Measurements from ENCODE around the gene AGTPBP1.

AGTPBP1 gene

DNA sequence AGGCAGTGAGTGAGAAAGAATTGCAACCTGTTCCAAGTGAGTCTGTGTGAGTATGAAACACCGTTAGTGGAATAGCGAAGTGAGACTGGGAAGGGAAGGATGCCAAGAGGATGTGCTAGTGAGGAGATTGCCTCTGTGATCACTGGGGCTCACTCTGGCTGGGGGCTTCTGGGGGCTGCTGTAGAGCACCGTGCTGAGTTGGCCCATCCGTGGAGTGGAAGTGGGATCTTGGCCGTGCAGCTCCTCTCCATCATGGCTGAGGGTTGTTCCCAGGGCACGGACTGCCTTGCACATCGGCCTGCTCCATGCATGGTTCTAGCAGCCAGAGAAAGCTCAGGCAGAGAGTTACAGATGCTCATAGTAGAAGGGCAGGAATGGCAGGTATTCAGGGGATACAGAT, 236.1 kb downstream of the AGTPBP1 start:
- CTCF ChIA-PET, result no interaction called here
- TF ChIP-seq, protein P1, sequence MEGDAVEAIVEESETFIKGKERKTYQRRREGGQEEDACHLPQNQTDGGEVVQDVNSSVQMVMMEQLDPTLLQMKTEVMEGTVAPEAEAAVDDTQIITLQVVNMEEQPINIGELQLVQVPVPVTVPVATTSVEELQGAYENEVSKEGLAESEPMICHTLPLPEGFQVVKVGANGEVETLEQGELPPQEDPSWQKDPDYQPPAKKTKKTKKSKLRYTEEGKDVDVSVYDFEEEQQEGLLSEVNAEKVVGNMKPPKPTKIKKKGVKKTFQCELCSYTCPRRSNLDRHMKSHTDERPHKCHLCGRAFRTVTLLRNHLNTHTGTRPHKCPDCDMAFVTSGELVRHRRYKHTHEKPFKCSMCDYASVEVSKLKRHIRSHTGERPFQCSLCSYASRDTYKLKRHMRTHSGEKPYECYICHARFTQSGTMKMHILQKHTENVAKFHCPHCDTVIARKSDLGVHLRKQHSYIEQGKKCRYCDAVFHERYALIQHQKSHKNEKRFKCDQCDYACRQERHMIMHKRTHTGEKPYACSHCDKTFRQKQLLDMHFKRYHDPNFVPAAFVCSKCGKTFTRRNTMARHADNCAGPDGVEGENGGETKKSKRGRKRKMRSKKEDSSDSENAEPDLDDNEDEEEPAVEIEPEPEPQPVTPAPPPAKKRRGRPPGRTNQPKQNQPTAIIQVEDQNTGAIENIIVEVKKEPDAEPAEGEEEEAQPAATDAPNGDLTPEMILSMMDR (IDR thresholded peaks at IDR 0.05; ENCODE audit: control extremely low read depth, extremely low read depth, low read depth, missing control alignments), result no peak
- POLR2A ChIA-PET, result no interaction called here
- DNase-seq (ENCODE audit: extremely low spot score), result no peak

DNA sequence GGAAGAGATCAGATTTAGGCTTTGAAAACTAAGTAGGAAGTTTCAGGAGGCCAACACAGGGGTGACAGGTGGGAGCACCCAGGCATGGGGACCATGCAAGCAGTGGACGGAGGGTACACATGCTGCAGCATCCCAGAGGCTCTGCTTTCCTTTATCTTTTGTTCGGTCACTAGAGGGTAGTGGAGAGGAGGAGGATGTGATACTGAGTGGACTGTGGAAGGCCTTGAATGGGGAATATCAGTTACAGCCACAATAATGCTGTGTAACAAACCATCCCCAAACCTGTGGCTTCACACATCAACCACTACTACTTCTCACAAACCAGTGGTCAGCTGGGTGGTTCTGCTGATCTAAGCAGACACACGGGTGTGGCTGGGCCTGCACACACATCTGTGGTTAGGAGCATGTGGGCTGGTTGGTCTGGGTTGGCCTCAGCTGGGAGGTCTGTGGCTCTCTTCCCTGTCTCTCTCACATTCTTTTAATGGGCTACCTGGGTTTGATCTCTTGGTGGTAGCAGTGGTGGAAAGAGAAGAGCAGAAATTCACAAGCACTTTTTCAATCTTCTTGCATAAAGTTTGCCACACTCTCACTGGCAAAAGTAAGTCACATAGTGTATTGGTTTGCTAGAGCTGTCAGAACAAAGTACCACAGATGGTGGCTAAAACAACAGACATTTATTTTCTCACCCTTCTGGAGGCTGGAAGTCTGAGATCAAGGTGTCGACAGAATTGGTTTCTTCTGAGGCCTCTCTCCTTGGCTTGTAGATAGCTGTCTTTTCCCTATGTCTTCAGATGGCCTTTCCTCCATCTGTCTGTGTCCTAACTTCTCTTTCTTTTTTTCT, 238.7 kb downstream of the AGTPBP1 start:
- ChIA-PET POLR2A (no interaction called here), CTCF (no interaction called here)
- TF ChIP-seq, protein P1 (IDR thresholded peaks at IDR 0.05; ENCODE audit: control extremely low read depth, extremely low read depth, low read depth, missing control alignments), result no peak
- DNase-seq (ENCODE audit: extremely low spot score), result no peak

DNA sequence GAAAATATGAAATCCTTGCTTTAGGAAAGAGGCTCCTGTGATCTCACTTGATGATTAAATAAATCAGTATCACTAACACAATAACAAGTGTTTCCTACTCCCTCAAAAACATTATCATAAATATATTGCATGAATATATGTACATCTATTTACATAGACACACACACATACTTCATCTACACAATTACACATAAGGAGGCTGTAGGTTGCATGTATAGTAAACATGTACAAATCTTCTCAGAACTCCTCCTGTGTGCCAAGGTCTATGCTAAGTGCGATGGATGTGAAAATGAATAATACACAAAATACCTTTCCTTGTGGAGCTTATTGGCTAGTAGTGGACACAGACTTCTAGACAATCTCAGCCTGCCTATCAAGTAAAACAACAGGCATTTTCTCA, 239.9 kb downstream of the AGTPBP1 start:
- CTCF ChIA-PET, result no interaction called here

DNA sequence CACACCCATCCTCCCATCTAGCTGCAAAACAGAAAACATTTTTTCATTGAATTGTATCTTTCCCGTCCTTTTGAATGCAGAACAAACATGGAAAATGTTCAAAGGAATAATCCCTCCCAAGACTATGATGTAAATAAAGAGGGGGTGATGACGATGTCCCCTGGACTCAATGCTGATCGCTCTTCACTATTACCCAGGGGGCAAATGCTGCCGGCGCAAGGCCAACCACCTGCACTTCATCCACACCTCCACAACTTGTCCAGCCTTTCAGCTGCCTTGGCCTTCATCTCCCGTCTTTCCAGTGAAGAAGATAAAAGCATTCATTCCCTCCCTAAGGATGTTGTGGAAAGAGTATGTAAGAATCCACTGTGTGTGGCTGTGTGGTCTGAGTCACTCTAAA, 240.3 kb downstream of the AGTPBP1 start:
- ChIA-PET CTCF (no interaction called here), POLR2A (no interaction called here)
- TF ChIP-seq, protein P1 (IDR thresholded peaks at IDR 0.05; ENCODE audit: control extremely low read depth, extremely low read depth, low read depth, missing control alignments), result no peak
- no peak for DNase-seq (ENCODE audit: extremely low spot score)

More for the DNA sequence above, 239.9 kb downstream of the AGTPBP1 start:
- POLR2A ChIA-PET, result no interaction called here
- DNase-seq (ENCODE audit: extremely low spot score), result no peak
- TF ChIP-seq, protein P1 (IDR thresholded peaks at IDR 0.05; ENCODE audit: control extremely low read depth, extremely low read depth, low read depth, missing control alignments), result no peak

Measured in GM10248 (cell line).